Mucosa of rectum (tissue), 2 donors: ENCODE measurements around the gene STOX2.

Source experiments
- H3K27ac ChIP-seq, 2 donors: one replicate each; pipeline ENCODE4 v1.7.0; 2013; ENCODE audit warnings: inconsistent platforms in 2 of 2, low read depth in 2 of 2, low read length in 2 of 2
- H3K27me3 ChIP-seq, 2 donors: one replicate each; pipeline ENCODE4 v1.7.0; 2013; ENCODE audit warnings: low read length in 2 of 2; ENCODE audit not compliant: control insufficient read depth in 2 of 2, insufficient read depth in 2 of 2
- H3K36me3 ChIP-seq, 2 donors: one replicate each; pipeline ENCODE4 v1.7.0; 2013; ENCODE audit warnings: low read length in 2 of 2; ENCODE audit not compliant: control insufficient read depth in 2 of 2, insufficient read depth in 2 of 2
- H3K4me1 ChIP-seq, 2 donors: one replicate each; pipeline ENCODE4 v1.7.0; 2013; ENCODE audit warnings: low read length in 2 of 2, mild to moderate bottlenecking in 1 of 2; ENCODE audit not compliant: control insufficient read depth in 2 of 2, insufficient read depth in 2 of 2
- H3K4me3 ChIP-seq, 2 donors: one replicate each; pipeline ENCODE4 v1.7.0; 2013; ENCODE audit warnings: low read length in 2 of 2
- H3K9ac ChIP-seq, 2 donors: one replicate each; pipeline ENCODE4 v1.7.0; 2013; ENCODE audit warnings: low read length in 2 of 2, low read depth in 1 of 2, mild to moderate bottlenecking in 1 of 2
- H3K9me3 ChIP-seq, 2 donors: one replicate each; pipeline ENCODE4 v1.7.0; 2013; ENCODE audit warnings: low read length in 2 of 2; ENCODE audit not compliant: control insufficient read depth in 2 of 2
- donor health status: healthy.
- donor health status: Normal muscosa, but diverticular disease.

Gene STOX2

DNA sequence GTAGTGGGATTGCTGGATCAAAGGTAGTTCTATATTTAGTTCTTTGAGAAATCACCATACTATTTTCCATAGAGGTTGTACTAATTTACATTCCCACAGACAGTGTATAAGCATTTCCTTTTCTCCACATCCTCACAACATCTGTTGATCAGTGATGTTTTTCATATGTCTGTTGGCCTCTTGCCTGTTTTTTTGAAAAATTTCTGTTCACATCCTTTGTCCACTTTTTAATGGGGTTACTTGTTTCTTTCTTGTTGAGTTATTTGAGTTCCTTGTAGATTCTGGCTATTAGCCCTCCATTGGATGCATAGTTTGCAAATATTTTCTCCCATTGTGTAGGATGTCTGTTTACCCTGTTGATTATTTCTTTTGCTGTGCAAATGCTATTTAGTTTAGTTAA, 72.6 kb downstream of the STOX2 start:
- no peak overlapping the region for H3K4me3 ChIP-seq
- H3K36me3 ChIP-seq = no peaks in the 10 kb centered on the region
- H3K27ac ChIP-seq = no peak overlapping the region
- no peaks in the 10 kb centered on the region for H3K27me3 ChIP-seq
- no peak overlapping the region for H3K9ac ChIP-seq
- H3K9me3 ChIP-seq = peaks cover 0 to 2% of the 10 kb centered on the region in 2 donors
- no peaks in the 10 kb centered on the region for H3K4me1 ChIP-seq

DNA sequence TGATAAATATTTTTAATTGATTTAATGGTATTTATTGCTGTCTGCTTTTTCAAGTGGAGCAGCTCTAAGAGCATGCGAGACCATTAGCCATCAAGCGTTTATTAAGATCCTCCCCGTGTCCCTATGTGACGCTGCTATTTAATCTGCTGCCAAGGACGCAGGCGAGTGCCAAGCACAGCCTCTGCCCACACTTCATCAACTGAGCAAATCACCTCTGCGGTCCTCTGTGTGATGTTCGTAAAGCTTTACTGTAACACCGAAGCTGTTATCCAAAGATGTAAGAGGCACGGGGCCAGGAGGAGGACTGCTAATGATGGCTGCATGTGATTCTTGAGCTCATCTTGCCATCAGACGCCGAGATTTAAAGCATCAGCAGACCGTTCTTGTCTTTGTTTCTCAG, 79.5 kb downstream of the STOX2 start:
- no peak overlapping the region for H3K9ac ChIP-seq
- no peaks in the 10 kb centered on the region for H3K27me3 ChIP-seq
- H3K27ac ChIP-seq = no peak overlapping the region
- H3K4me1 ChIP-seq = peaks cover 7 to 14% of the 10 kb centered on the region in 2 donors
- no peak overlapping the region for H3K4me3 ChIP-seq
- H3K9me3 ChIP-seq = no peaks in the 10 kb centered on the region
- no peaks in the 10 kb centered on the region for H3K36me3 ChIP-seq

DNA sequence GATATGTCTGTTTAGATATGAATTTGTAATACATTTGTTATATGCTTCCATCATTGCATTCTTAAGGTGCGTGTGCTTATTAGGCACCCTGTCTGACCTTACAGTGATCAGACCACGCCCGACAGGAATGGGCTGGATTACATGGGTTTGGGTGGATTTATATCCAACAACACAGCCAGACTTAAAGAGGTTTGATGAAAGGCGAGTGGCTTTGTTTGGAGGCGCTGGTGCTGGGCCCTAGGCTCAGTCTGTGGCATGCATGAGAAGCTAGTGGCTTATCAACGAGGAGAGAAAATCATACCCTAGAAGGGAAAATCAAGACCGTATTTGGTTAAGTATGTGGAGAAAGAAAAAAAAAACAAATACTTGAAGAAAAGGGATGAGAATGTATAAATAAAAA, 80.7 kb downstream of the STOX2 start:
- H3K4me1 ChIP-seq = peaks cover 7 to 14% of the 10 kb centered on the region in 2 donors
- no peak overlapping the region for H3K9ac ChIP-seq
- H3K27ac ChIP-seq = no peak overlapping the region

GRCh38 chr4:183986291-183986970, 81.3 kb downstream of the STOX2 start:
- Histone ChIP-seq H3K27ac (no peak overlapping the region), H3K36me3 (no peaks in the 10 kb centered on the region), H3K9ac (no peak overlapping the region), H3K4me1 (peaks cover 7 to 14% of the 10 kb centered on the region in 2 donors), H3K27me3 (no peaks in the 10 kb centered on the region), H3K4me3 (no peak overlapping the region), H3K9me3 (no peaks in the 10 kb centered on the region)

More for the DNA sequence above, 80.7 kb downstream of the STOX2 start:
- H3K9me3 ChIP-seq = no peaks in the 10 kb centered on the region
- H3K27me3 ChIP-seq = no peaks in the 10 kb centered on the region
- no peaks in the 10 kb centered on the region for H3K36me3 ChIP-seq
- H3K4me3 ChIP-seq = no peak overlapping the region

DNA sequence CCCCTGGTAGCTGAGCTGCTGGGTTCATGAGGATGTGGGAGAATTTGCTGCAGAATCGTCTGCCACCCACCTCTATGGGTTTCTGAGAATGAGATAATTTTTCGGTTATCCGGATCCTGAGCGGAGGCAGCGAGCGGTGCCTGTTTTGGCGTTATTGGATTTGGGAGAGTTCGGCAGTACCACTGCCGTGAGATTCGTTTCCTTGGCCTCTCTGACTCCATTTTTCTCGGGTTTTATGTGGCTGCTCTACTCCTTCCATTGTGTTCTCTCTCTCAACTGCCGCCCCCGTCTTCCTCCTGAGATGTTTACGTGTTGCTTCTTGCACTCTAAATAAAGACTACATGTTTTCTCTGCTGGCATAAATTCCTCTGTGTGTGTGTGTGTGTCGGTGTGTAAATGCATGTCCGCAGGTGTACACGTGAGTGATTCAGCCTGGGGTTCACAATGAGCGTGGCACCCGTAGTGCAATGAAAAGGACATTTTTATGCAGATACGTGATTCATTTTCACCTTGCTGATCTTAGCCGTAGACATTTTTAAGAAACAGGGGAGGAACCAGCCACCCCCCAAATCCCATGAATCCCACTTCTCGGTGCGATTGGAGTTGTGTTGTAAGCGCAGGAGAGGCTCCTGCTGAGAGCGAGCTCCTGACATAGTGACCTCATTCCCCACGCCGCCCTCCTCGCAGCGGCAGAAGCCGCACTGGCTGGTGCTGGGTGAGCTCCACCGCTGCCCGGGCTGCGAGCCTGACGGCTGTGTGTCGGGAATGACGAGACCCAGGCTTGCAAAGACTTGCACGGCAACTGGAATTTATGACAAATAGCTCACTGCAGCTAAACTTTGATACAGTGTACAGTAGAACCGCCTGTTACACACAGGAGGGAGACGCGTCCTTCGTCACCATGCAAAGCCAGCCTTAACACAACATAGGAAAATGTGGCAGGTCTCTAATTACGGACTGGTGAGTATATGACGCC, 82.2 kb downstream of the STOX2 start:
- H3K27ac ChIP-seq = peak overlapping the region in 1 of 2 donors; percentile 53
- no peaks in the 10 kb centered on the region for H3K9me3 ChIP-seq
- H3K4me3 ChIP-seq = peak overlapping the region; percentile 47 to 56
- H3K36me3 ChIP-seq = no peaks in the 10 kb centered on the region
- no peaks in the 10 kb centered on the region for H3K27me3 ChIP-seq
- H3K9ac ChIP-seq = peak overlapping the region; percentile 14 to 27
- peaks cover 7 to 14% of the 10 kb centered on the region in 2 donors for H3K4me1 ChIP-seq

GRCh38 chr4:183987987-183988392, 82.9 kb downstream of the STOX2 start:
- H3K9ac ChIP-seq = no peak overlapping the region

DNA sequence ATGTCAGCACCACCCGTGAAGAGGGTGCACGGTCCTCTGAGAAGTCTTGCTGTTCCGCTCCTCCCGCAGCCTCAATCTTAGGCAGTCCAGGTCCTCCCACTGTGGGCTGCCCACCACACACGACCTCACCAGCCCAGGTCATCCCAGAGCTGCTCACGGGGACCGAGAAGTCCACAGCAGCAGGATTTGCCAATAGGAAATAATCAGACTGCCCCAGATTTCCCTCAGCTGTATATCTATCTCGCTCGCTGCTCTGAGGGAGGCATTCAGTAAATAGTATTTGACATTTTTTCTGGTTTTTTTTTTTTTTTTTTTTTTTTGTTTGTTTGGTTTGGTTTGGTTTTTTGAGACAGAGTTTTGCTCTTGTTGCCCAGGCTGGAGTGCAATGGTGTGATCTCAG, 83.8 kb downstream of the STOX2 start:
- Histone ChIP-seq H3K27ac (peak overlapping the region in 1 of 2 donors; percentile 27), H3K4me1 (peaks cover 7 to 14% of the 10 kb centered on the region in 2 donors), H3K4me3 (no peak overlapping the region), H3K9me3 (no peaks in the 10 kb centered on the region), H3K9ac (no peak overlapping the region), H3K27me3 (no peaks in the 10 kb centered on the region), H3K36me3 (no peaks in the 10 kb centered on the region)

More at GRCh38 chr4:183987987-183988392, 82.9 kb downstream of the STOX2 start:
- H3K9me3 ChIP-seq = no peaks in the 10 kb centered on the region
- peak overlapping the region; percentile 47 to 56 for H3K4me3 ChIP-seq
- peaks cover 7 to 14% of the 10 kb centered on the region in 2 donors for H3K4me1 ChIP-seq
- H3K36me3 ChIP-seq = no peaks in the 10 kb centered on the region
- H3K27me3 ChIP-seq = no peaks in the 10 kb centered on the region
- H3K27ac ChIP-seq = peak overlapping the region in 1 of 2 donors; percentile 53

GRCh38 chr4:183989461-183989860, 84.4 kb downstream of the STOX2 start:
- Histone ChIP-seq H3K4me3 (no peak overlapping the region), H3K27me3 (no peaks in the 10 kb centered on the region), H3K27ac (no peak overlapping the region), H3K36me3 (no peaks in the 10 kb centered on the region), H3K9ac (no peak overlapping the region), H3K4me1 (peaks cover 7 to 14% of the 10 kb centered on the region in 2 donors), H3K9me3 (no peaks in the 10 kb centered on the region)

DNA sequence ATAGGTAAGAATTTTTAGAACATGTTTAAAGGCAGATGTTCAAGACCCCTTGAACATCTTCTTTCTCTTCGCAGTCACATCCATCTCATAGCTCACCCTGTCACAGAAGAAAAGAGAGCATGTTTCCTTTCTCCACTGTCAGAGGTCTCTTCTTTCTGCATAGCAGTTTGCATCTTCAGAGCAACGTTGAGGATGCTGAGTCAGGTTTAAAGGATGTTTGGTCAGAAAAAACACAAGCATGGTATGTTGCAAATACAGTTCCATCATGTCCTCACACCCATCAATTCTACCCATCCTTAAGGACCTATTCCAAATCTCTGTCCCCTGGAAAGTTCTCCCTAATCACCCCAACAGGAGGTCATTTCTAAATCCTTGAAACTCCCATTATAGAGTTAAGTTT, 84.8 kb downstream of the STOX2 start:
- H3K27ac ChIP-seq = no peak overlapping the region
- no peaks in the 10 kb centered on the region for H3K27me3 ChIP-seq
- no peak overlapping the region for H3K4me3 ChIP-seq
- peaks cover 7 to 14% of the 10 kb centered on the region in 2 donors for H3K4me1 ChIP-seq
- no peaks in the 10 kb centered on the region for H3K9me3 ChIP-seq
- H3K36me3 ChIP-seq = no peaks in the 10 kb centered on the region
- no peak overlapping the region for H3K9ac ChIP-seq

GRCh38 chr4:183993676-183994075, 88.6 kb downstream of the STOX2 start:
- no peak overlapping the region for H3K27ac ChIP-seq
- no peak overlapping the region for H3K4me3 ChIP-seq
- H3K27me3 ChIP-seq = no peaks in the 10 kb centered on the region
- H3K9me3 ChIP-seq = no peaks in the 10 kb centered on the region
- H3K36me3 ChIP-seq = no peaks in the 10 kb centered on the region
- no peak overlapping the region for H3K9ac ChIP-seq
- H3K4me1 ChIP-seq = peaks cover 0 to 2% of the 10 kb centered on the region in 2 donors
